Neural cell (in vitro differentiated cells): Measurements from ENCODE around the gene CDYL. TPM values are rescaled to one million over a fixed set of nuclear protein-coding genes. Genes with fewer than 3 reads are reported as not detected.

Source experiments
- H2AFZ ChIP-seq: fragments of 200-600, 300-800 bp; sonication (generic), shearing (Covaris generic); 2 replicates; pipeline ENCODE4 v1.6.0; 2014; ENCODE audit warnings: low read depth, mild to moderate bottlenecking, antibody characterized with exemption, low read length, moderate library complexity
- H3F3A ChIP-seq: fragments of 200-600 bp; shearing (Covaris generic); 2 replicates; pipeline ENCODE4 v1.6.1; 2016; ENCODE audit warnings: mild to moderate bottlenecking, moderate library complexity, mixed read lengths, antibody characterized with exemption, low read length; ENCODE audit not compliant: insufficient read depth, poor library complexity, severe bottlenecking
- H3K27ac ChIP-seq: fragments of 200-600, 300-800 bp; sonication (generic), shearing (Covaris generic); 2 replicates; pipeline ENCODE4 v1.5.1; 2014; ENCODE audit warnings: mild to moderate bottlenecking, low read length, moderate library complexity
- H3K27me3 ChIP-seq: fragments of 300-800, 200-600 bp; sonication (generic), shearing (Covaris generic); 2 replicates; pipeline ENCODE4 v1.6.0; 2014; ENCODE audit warnings: mild to moderate bottlenecking, low read depth, low read length, moderate library complexity; ENCODE audit not compliant: insufficient read depth
- H3K36me3 ChIP-seq: fragments of 300-800, 200-600 bp; sonication (generic), shearing (Covaris generic); 2 replicates; pipeline ENCODE4 v1.5.1; 2014; ENCODE audit warnings: mild to moderate bottlenecking, antibody characterized with exemption, low read length, moderate library complexity; ENCODE audit not compliant: insufficient read depth
- H3K4me2 ChIP-seq: fragments of 300-800, 200-600 bp; sonication (generic), shearing (Covaris generic); 2 replicates; pipeline ENCODE4 v1.6.0; 2014; ENCODE audit warnings: mild to moderate bottlenecking, low read length
- H3K4me3 ChIP-seq: fragments of 300-800, 200-600 bp; sonication (generic), shearing (Covaris generic); 2 replicates; pipeline ENCODE4 v1.5.1; 2014; ENCODE audit warnings: mild to moderate bottlenecking, low read length, moderate library complexity
- H3K79me2 ChIP-seq: fragments of 200-600 bp; shearing (Covaris generic); replicated peaks from 2 replicates; pipeline ENCODE4 v1.6.0; 2014; ENCODE audit warnings: mild to moderate bottlenecking, low read length, moderate library complexity; ENCODE audit not compliant: insufficient read depth
- H3K9ac ChIP-seq: fragments of 300-800, 200-600 bp; sonication (generic), shearing (Covaris generic); 2 replicates; pipeline ENCODE4 v1.6.1; 2016; ENCODE audit warnings: mild to moderate bottlenecking, low read length, mixed read lengths
- H3K9me2 ChIP-seq: fragments of 200-600 bp; shearing (Covaris generic); 2 replicates; pipeline ENCODE4 v1.6.1; 2016; ENCODE audit warnings: mild to moderate bottlenecking, low read length, mixed read lengths; ENCODE audit not compliant: insufficient read depth
- H3K9me3 ChIP-seq: fragments of 200-600, 300-800 bp; sonication (generic), shearing (Covaris generic); 2 replicates; pipeline ENCODE4 v1.6.1; 2016; ENCODE audit warnings: mild to moderate bottlenecking, mixed run types, low read length, moderate library complexity, mixed read lengths
- H4K20me1 ChIP-seq: fragments of 200-600 bp; shearing (Covaris generic); 2 replicates; pipeline ENCODE4 v1.6.1; 2016; ENCODE audit warnings: mild to moderate bottlenecking, mixed run types; ENCODE audit not compliant: insufficient read depth
- CTCF ChIP-seq: fragments of 450-650 bp; IDR thresholded peaks from 2 replicates; pipeline ENCODE4 v1.5.1; 2014; ENCODE audit warnings: antibody characterized with exemption, mild to moderate bottlenecking, moderate library complexity; ENCODE audit not compliant: poor library complexity, severe bottlenecking
- EP300 ChIP-seq: fragments of 450-650 bp; conservative IDR thresholded peaks from 2 replicates; pipeline ENCODE4 v1.6.1; 2014; ENCODE audit warnings: antibody characterized with exemption, mild to moderate bottlenecking, moderate library complexity; ENCODE audit not compliant: poor library complexity, severe bottlenecking
- EZH2 ChIP-seq: fragments of 200-600, 300-800 bp; shearing (Covaris generic), sonication (generic); IDR thresholded peaks from 2 replicates; pipeline ENCODE4 v1.6.1; 2014; ENCODE audit warnings: antibody characterized with exemption, low read length, borderline replicate concordance, mild to moderate bottlenecking; ENCODE audit not compliant: insufficient read depth, poor library complexity, severe bottlenecking
- MXI1 ChIP-seq: fragments of 450-650 bp; conservative IDR thresholded peaks from 2 replicates; pipeline ENCODE4 v1.6.1; 2014; ENCODE audit warnings: antibody characterized with exemption, mild to moderate bottlenecking; ENCODE audit not compliant: poor library complexity, severe bottlenecking
- POLR2AphosphoS5 ChIP-seq: IDR thresholded peaks from 2 replicates; pipeline ENCODE4 v1.6.1; 2012
- RAD21 ChIP-seq: fragments of 450-650 bp; conservative IDR thresholded peaks from 2 replicates; pipeline ENCODE4 v1.6.1; 2014; ENCODE audit warnings: antibody characterized with exemption, mild to moderate bottlenecking, moderate library complexity
- REST ChIP-seq: IDR thresholded peaks from 2 replicates; pipeline ENCODE4 v1.6.1; 2012; ENCODE audit warnings: borderline replicate concordance
- SMC3 ChIP-seq: fragments of 450-650 bp; conservative IDR thresholded peaks from 2 replicates; pipeline ENCODE4 v1.6.1; 2014; ENCODE audit warnings: antibody characterized with exemption, mild to moderate bottlenecking, moderate library complexity; ENCODE audit not compliant: poor library complexity
- TAF1 ChIP-seq: IDR thresholded peaks from 2 replicates; pipeline ENCODE4 v1.6.1; 2012; ENCODE audit warnings: low read depth
- polyA plus RNA-seq: library from polyadenylated mRNA; depleted of rRNA; stranded (reverse); fragments of >200 nt; gene quantifications from 2 replicates; pipeline ENCODE4 v1.2.3, GENCODE V29; 2014

The CDYL gene
- polyA plus RNA-seq, 1 donor from 2014 or later = 5.2 TPM

GRCh38 chr6:4970739-4971395 is 194.7 kb downstream of the CDYL start:
- TF ChIP-seq POLR2AphosphoS5 = no peak
- no peak for TF ChIP-seq REST
- no peak for TF ChIP-seq EZH2
- TF ChIP-seq EP300 = no peak
- no peak for TF ChIP-seq MXI1
- no peak for TF ChIP-seq SMC3
- TF ChIP-seq TAF1 = no peak
- TF ChIP-seq CTCF = no peak
- no peak for TF ChIP-seq RAD21
- H3K27ac ChIP-seq = no peak overlapping the region

GRCh38 chr6:4971851-4972250 is 195.6 kb downstream of the CDYL start:
- Histone ChIP-seq H3K4me3 (no peak overlapping the region), H3K9ac (no peak overlapping the region), H2AFZ (no peak overlapping the region), H3K27me3 (no peaks in the 10 kb centered on the region), H3K4me2 (no peak overlapping the region), H4K20me1 (no peaks in the 10 kb centered on the region), H3K9me3 (no peaks in the 10 kb centered on the region), H3K36me3 (no peaks in the 10 kb centered on the region), H3K27ac (no peak overlapping the region), H3F3A (no peaks in the 10 kb centered on the region), H3K9me2 (no peaks in the 10 kb centered on the region), H3K79me2 (no peaks in the 10 kb centered on the region)
- TF ChIP-seq SMC3 = no peak
- TF ChIP-seq TAF1 = no peak
- TF ChIP-seq MXI1 = no peak
- no peak for TF ChIP-seq CTCF
- no peak for TF ChIP-seq REST
- TF ChIP-seq EZH2 = no peak
- TF ChIP-seq POLR2AphosphoS5 = no peak
- no peak for TF ChIP-seq EP300
- no peak for TF ChIP-seq RAD21

More at GRCh38 chr6:4970739-4971395, 194.7 kb downstream of the CDYL start:
- H3K79me2 ChIP-seq = no peaks in the 10 kb centered on the region
- no peak overlapping the region for H3K9ac ChIP-seq
- H4K20me1 ChIP-seq = no peaks in the 10 kb centered on the region
- H3F3A ChIP-seq = no peaks in the 10 kb centered on the region
- no peaks in the 10 kb centered on the region for H3K9me2 ChIP-seq
- no peaks in the 10 kb centered on the region for H3K27me3 ChIP-seq
- no peaks in the 10 kb centered on the region for H3K36me3 ChIP-seq
- H2AFZ ChIP-seq = no peak overlapping the region
- no peaks in the 10 kb centered on the region for H3K9me3 ChIP-seq
- H3K4me2 ChIP-seq = no peak overlapping the region
- H3K4me3 ChIP-seq = no peak overlapping the region
